ENCODE data around the gene ASMTL. TPM values are rescaled to one million over a fixed set of nuclear protein-coding genes. Genes with fewer than 3 reads are reported as not detected.
"Not testable (repeated sequence)": the region's sequence is repeated elsewhere in the genome, so short reads cannot be mapped to it uniquely, and the experiment has no call there.

ASMTL gene
- total RNA-seq, 4 donors from 2014 or later = 29.7 to 35.1 (median 32.5) TPM

- TF ChIP-seq CTCF (IDR thresholded peaks at IDR 0.05) = no peak
- no peak for TF ChIP-seq POLR2A (IDR thresholded peaks at IDR 0.05)
- no peak for TF ChIP-seq EP300 (IDR thresholded peaks at IDR 0.05)
- H3K27me3 ChIP-seq = no peaks in the 10 kb centered on the region
- no peak overlapping the region for H3K27ac ChIP-seq
- WGBS, 2 donors (ENCODE audit: low coverage in 1 of 2) = 89% methylated on average over 23 of the region's 31 CpGs; no CpG with 5 or more reads in 1 of the 2 donors
- peaks cover 0 to 66% of the 10 kb centered on the region in 2 donors for H3K36me3 ChIP-seq
- H3K4me1 ChIP-seq = no peaks in the 10 kb centered on the region
- ATAC-seq = no peak
- no peak overlapping the region for H3K4me3 ChIP-seq
- no peaks in the 10 kb centered on the region for H3K9me3 ChIP-seq
These were observed 40.1 kb downstream of the ASMTL start for GRCh38 chrX:1412551-1413161.

- H3K4me3 ChIP-seq = no peak overlapping the region
- no peaks in the 10 kb centered on the region for H3K27me3 ChIP-seq
- WGBS, 2 donors (ENCODE audit: low coverage in 1 of 2) = 67 to 85% methylated on average over 3 to 5 of the region's 12 CpGs
- no peak overlapping the region for H3K27ac ChIP-seq
- no peaks in the 10 kb centered on the region for H3K4me1 ChIP-seq
- TF ChIP-seq CTCF (IDR thresholded peaks at IDR 0.05) (no peak), EP300 (IDR thresholded peaks at IDR 0.05) (no peak), POLR2A (IDR thresholded peaks at IDR 0.05) (no peak), POLR2AphosphoS5 (IDR thresholded peaks at IDR 0.05) (no peak)
- H3K9me3 ChIP-seq = no peaks in the 10 kb centered on the region
- ATAC-seq = no peak
- peaks cover 0 to 68% of the 10 kb centered on the region in 2 donors for H3K36me3 ChIP-seq
These were observed 41.4 kb downstream of the ASMTL start for GRCh38 chrX:1411326-1411725.

GRCh38 chrX:1407035-1407434 is 45.7 kb downstream of the ASMTL start:
- no peak for ATAC-seq

GRCh38 chrX:1405769-1406168 is 46.9 kb downstream of the ASMTL start:
- peaks cover 2 to 75% of the 10 kb centered on the region in 2 donors for H3K36me3 ChIP-seq
- H3K27me3 ChIP-seq, H3K27ac ChIP-seq, H3K4me1 ChIP-seq, H3K9me3 ChIP-seq, ATAC-seq, H3K4me3 ChIP-seq: not testable (repeated sequence)
- WGBS, 2 donors (ENCODE audit: low coverage in 1 of 2) = 57 to 100% methylated on average over 2 of the region's 2 CpGs

More at GRCh38 chrX:1407035-1407434, 45.7 kb downstream of the ASMTL start:
- H3K27ac ChIP-seq = no peak overlapping the region
- no peaks in the 10 kb centered on the region for H3K27me3 ChIP-seq
- H3K36me3 ChIP-seq = peaks cover 2 to 74% of the 10 kb centered on the region in 2 donors
- no peak overlapping the region for H3K4me3 ChIP-seq
- no peaks in the 10 kb centered on the region for H3K4me1 ChIP-seq
- no peaks in the 10 kb centered on the region for H3K9me3 ChIP-seq
- TF ChIP-seq CTCF (IDR thresholded peaks at IDR 0.05) = no peak
- TF ChIP-seq EP300 (IDR thresholded peaks at IDR 0.05) = no peak
- no peak for TF ChIP-seq POLR2A (IDR thresholded peaks at IDR 0.05)
- TF ChIP-seq POLR2AphosphoS5 (IDR thresholded peaks at IDR 0.05) = no peak

GRCh38 chrX:1403867-1404266 is 48.8 kb downstream of the ASMTL start:
- H3K36me3 ChIP-seq = peaks cover 2 to 87% of the 10 kb centered on the region in 2 donors
- not testable (repeated sequence) for H3K27ac ChIP-seq, H3K9me3 ChIP-seq, H3K27me3 ChIP-seq, H3K4me3 ChIP-seq, ATAC-seq, H3K4me1 ChIP-seq
- 90 to 100% methylated on average over 3 of the region's 3 CpGs for WGBS, 2 donors (ENCODE audit: low coverage in 1 of 2)

- no peak for ATAC-seq
These were observed 49.5 kb downstream of the ASMTL start for GRCh38 chrX:1403228-1403627.

More at GRCh38 chrX:1403228-1403627, 49.5 kb downstream of the ASMTL start:
- Histone ChIP-seq H3K9me3 (no peaks in the 10 kb centered on the region), H3K36me3 (peaks cover 2 to 90% of the 10 kb centered on the region in 2 donors), H3K27me3 (no peaks in the 10 kb centered on the region), H3K4me1 (no peaks in the 10 kb centered on the region), H3K4me3 (no peak overlapping the region), H3K27ac (no peak overlapping the region)
- TF ChIP-seq POLR2A (IDR thresholded peaks at IDR 0.05) = no peak
- TF ChIP-seq EP300 (IDR thresholded peaks at IDR 0.05) = no peak
- no peak for TF ChIP-seq CTCF (IDR thresholded peaks at IDR 0.05)
- TF ChIP-seq POLR2AphosphoS5 (IDR thresholded peaks at IDR 0.05) = no peak
- WGBS, 2 donors (ENCODE audit: low coverage in 1 of 2) = 100% methylated on average over 1 of the region's 10 CpGs; no CpG with 5 or more reads in 1 of the 2 donors

All from gastroesophageal sphincter (tissue), 4 donors.